Progenitor cell of endocrine pancreas (in vitro differentiated cells): ENCODE results near the gene STK35. TPM values are rescaled to one million over a fixed set of nuclear protein-coding genes. Genes with fewer than 3 reads are reported as not detected.

Experiments
- DNase-seq: peaks from one replicate; pipeline ENCODE4 v3.0.0; 2021; ENCODE audit warnings: low spot score; ENCODE audit not compliant: unreplicated experiment
- H3K27ac Mint-ChIP-seq: 2 replicates; pipeline ENCODE4 v1.8.0; 2021; ENCODE audit warnings: mild to moderate bottlenecking, moderate library complexity, mixed read lengths
- H3K27me3 Mint-ChIP-seq: 2 replicates; pipeline ENCODE4 v1.8.0; 2021; ENCODE audit warnings: mixed read lengths
- H3K36me3 Mint-ChIP-seq: 2 replicates; pipeline ENCODE4 v1.8.0; 2022; ENCODE audit warnings: mixed read lengths; ENCODE audit not compliant: insufficient read depth
- H3K4me1 Mint-ChIP-seq: 2 replicates; pipeline ENCODE4 v1.8.0; 2021; ENCODE audit warnings: low read depth, mixed read lengths
- H3K4me3 Mint-ChIP-seq: 2 replicates; pipeline ENCODE4 v1.8.0; 2021; ENCODE audit warnings: low read depth, mild to moderate bottlenecking, moderate library complexity, mixed read lengths
- H3K9me3 Mint-ChIP-seq: 2 replicates; pipeline ENCODE4 v1.8.0; 2021; ENCODE audit warnings: low read depth, mixed read lengths
- CTCF ChIP-seq: fragments of 200-600 bp; sonication (generic); IDR thresholded peaks from one replicate; pipeline ENCODE4 v1.5.0; 2021; ENCODE audit warnings: antibody characterized with exemption, mild to moderate bottlenecking; ENCODE audit not compliant: unreplicated experiment
- total RNA-seq: library from RNA; stranded (reverse); gene quantifications from 2 replicates; pipeline ENCODE4 v1.2.1, GENCODE V29; 2021

STK35 gene
- total RNA-seq, 1 donor from 2014 or later, result 41.9 TPM

- DNase-seq, result no peak
- Mint-ChIP-seq H3K4me3 (no peak overlapping the region), H3K36me3 (peaks cover 10% of the 10 kb centered on the region), H3K9me3 (no peaks in the 10 kb centered on the region), H3K4me1 (no peaks in the 10 kb centered on the region), H3K27ac (no peak overlapping the region), H3K27me3 (no peaks in the 10 kb centered on the region)
- no peak for TF ChIP-seq CTCF
Measured at GRCh38 chr20:2114990-2115681, 13.5 kb downstream of the STK35 start.

GRCh38 chr20:2116170-2116940 is 14.7 kb downstream of the STK35 start:
- no peaks in the 10 kb centered on the region for H3K27me3 Mint-ChIP-seq
- no peaks in the 10 kb centered on the region for H3K4me1 Mint-ChIP-seq
- H3K27ac Mint-ChIP-seq, result no peak overlapping the region
- no peaks in the 10 kb centered on the region for H3K9me3 Mint-ChIP-seq
- peaks cover 10% of the 10 kb centered on the region for H3K36me3 Mint-ChIP-seq
- H3K4me3 Mint-ChIP-seq, result no peak overlapping the region
- no peak for TF ChIP-seq CTCF
- DNase-seq, result no peak

GRCh38 chr20:2118783-2119182 is 17.2 kb downstream of the STK35 start:
- Mint-ChIP-seq H3K27me3 (no peaks in the 10 kb centered on the region), H3K4me3 (no peak overlapping the region), H3K9me3 (no peaks in the 10 kb centered on the region), H3K4me1 (peaks cover 3% of the 10 kb centered on the region), H3K36me3 (peaks cover 10% of the 10 kb centered on the region), H3K27ac (no peak overlapping the region)
- no peak for TF ChIP-seq CTCF
- DNase-seq, result no peak

GRCh38 chr20:2122936-2123335 is 21.3 kb downstream of the STK35 start:
- no peak for TF ChIP-seq CTCF
- Mint-ChIP-seq H3K9me3 (no peaks in the 10 kb centered on the region), H3K27ac (no peak overlapping the region), H3K27me3 (no peaks in the 10 kb centered on the region), H3K4me3 (no peak overlapping the region), H3K4me1 (peaks cover 5% of the 10 kb centered on the region), H3K36me3 (peaks cover 7% of the 10 kb centered on the region)
- no peak for DNase-seq

GRCh38 chr20:2123720-2124119 is 22.1 kb downstream of the STK35 start:
- H3K4me3 Mint-ChIP-seq, result no peak overlapping the region
- no peak overlapping the region for H3K27ac Mint-ChIP-seq
- H3K36me3 Mint-ChIP-seq, result peaks cover 6% of the 10 kb centered on the region
- H3K9me3 Mint-ChIP-seq, result no peaks in the 10 kb centered on the region
- H3K27me3 Mint-ChIP-seq, result no peaks in the 10 kb centered on the region
- no peak for DNase-seq
- no peak for TF ChIP-seq CTCF
- H3K4me1 Mint-ChIP-seq, result peaks cover 5% of the 10 kb centered on the region
